Tracheal epithelial cell (primary cell): Measurements from ENCODE around the gene MUCL1. TPM values are rescaled to one million over a fixed set of nuclear protein-coding genes. Genes with fewer than 3 reads are reported as not detected.

Experiments
- total RNA-seq: library from RNA; depleted of rRNA; stranded (reverse); fragments of >200 nt; gene quantifications from 2 replicates; pipeline ENCODE4 v1.2.1, GENCODE V29; 2014

The MUCL1 gene
- not detected in 2 replicates for total RNA-seq

GRCh38 chr12:54853933-54854538 lies at the start of gene MUCL1:
TSS of gene MUCL1 (plus strand) at chr12:54854516. CDS start at chr12:54854583, 67 bp downstream.

Other genes starting within 250 kb of the MUCL1 start
- not detected in 2 replicates for gene LACRT, start 219.6 kb upstream of the MUCL1 start, total RNA-seq
- gene DCD, start 206.2 kb upstream of the MUCL1 start, total RNA-seq, result not detected in 2 replicates
- not detected in 2 replicates for gene TESPA1, start 130.2 kb downstream of the MUCL1 start, total RNA-seq
- not detected in 2 replicates for gene NEUROD4, start 165.5 kb downstream of the MUCL1 start, total RNA-seq